Stimulated activated CD8-positive, alpha-beta memory T cell treated with anti-CD3 and anti-CD28 coated beads, Interleukin-4, amount 100 ng/mL, for 24 hours (primary cell): ENCODE data around the gene DNHD1.

Experiments used
- DNase-seq: peaks from one replicate; pipeline ENCODE4 v3.0.0-alpha.2; 2020; ENCODE audit warnings: low read depth

Gene DNHD1

DNA sequence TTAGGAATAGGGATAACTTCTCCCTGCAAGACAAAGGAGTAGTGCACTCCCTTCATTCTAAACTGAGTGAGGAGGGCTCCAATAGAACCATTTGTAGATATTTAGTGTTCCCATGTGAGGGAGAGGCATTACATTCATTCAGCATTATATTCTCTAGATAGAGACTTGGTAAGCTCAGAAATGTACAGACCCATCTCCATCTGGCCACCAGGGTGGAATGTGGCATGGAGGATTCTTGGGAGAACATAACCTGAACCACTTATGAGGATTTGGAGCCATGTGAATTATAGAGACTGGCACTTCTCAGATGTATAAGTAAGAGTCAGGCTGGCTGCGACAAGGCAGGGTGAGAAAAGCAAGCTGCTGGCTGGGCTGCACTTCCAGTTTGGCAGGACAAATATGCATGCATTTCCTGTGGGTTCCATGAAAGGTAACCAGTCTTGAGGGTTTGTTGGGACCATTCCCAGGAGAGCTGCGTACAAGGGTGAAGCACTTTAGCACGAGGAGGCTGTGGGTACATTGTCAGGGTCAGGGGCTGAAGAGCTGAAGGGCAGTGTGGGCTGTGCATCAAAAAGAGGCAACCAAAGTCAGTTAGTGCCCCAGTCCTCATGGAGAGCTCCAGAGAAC, 97.2 kb downstream of the DNHD1 start:
- no peak for DNase-seq

- DNase-seq = no peak
Observed at GRCh38 chr11:6596239-6596877, 99.3 kb downstream of the DNHD1 start.

- no peak for DNase-seq
Observed at GRCh38 chr11:6598555-6598954, 101.5 kb downstream of the DNHD1 start.

GRCh38 chr11:6599449-6599848, 102.4 kb downstream of the DNHD1 start:
- DNase-seq = no peak

GRCh38 chr11:6599881-6600390, 102.9 kb downstream of the DNHD1 start:
- no peak for DNase-seq

GRCh38 chr11:6601041-6601461, 104.0 kb downstream of the DNHD1 start:
- no peak for DNase-seq

DNA sequence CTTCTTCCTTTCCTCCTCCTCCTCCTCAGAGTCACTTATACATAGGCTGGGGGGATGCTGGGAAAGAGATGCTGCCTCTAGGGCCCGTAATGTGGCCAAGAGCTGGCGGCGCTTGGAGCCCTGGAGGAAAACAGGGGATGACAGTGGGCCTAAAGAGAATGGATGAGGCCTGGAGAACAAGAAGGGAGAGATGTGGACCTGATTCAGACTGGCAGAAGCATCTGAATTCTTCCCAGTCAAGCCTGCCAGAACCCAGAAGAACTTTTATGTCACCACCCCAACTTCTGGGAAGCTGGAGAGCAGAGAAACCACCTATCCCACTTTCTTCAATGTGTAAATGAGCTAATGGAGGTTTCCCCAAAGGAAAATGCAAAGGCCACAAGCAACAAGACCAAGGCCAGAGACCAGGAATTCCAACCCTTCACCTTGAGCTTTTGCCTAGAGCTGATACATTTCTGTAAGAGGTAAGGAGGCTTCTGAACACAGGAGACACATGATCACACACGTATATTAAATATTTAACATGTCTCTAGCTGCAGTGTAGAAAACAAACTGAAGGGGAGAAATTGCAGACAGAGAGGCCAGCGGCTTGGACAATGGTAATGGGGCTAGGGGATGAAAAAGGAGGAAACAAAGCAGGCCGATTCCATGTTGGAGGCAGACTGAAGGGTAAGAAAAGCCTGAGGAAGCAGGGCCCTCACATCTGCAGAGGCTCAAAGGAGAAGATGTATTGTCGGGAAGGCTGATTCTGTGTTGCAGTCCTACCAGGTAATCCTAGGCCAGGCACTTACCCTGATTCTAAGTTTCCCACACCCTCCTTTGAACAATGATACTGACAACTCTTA, 105.2 kb downstream of the DNHD1 start:
- DNase-seq = no peak

GRCh38 chr11:6603287-6604080, 106.4 kb downstream of the DNHD1 start, which contains the start of the genes ILK and RRP8:
Gene ILK (plus strand): TSS chr11:6603774. CDS start chr11:6604272, 498 bp downstream.
Gene RRP8 (minus strand): TSS chr11:6603616. CDS start chr11:6603502, 114 bp downstream.
- DNase-seq = peak; percentile 82

GRCh38 chr11:6604081-6604626, 107.1 kb downstream of the DNHD1 start:
- no peak for DNase-seq

DNA sequence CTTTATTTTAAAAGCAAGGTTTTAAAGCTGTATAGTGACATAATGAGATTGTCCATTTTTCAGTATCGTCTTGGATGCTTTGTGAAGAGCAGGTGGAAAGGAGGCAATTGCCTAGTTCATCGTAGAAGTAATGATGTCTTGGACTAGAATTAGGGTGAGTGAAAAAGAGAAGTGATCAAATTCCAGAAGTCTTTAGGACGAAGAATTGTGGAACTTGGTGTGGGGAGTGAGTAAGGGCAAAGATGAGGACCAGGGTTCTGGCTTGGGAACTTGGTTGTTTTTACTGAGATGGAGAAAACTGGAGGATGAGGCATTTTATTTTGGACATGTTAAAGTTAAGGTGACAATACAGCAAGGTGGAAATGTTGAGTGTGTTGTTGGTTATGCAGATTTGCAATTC, 107.7 kb downstream of the DNHD1 start:
- no peak for DNase-seq

DNA sequence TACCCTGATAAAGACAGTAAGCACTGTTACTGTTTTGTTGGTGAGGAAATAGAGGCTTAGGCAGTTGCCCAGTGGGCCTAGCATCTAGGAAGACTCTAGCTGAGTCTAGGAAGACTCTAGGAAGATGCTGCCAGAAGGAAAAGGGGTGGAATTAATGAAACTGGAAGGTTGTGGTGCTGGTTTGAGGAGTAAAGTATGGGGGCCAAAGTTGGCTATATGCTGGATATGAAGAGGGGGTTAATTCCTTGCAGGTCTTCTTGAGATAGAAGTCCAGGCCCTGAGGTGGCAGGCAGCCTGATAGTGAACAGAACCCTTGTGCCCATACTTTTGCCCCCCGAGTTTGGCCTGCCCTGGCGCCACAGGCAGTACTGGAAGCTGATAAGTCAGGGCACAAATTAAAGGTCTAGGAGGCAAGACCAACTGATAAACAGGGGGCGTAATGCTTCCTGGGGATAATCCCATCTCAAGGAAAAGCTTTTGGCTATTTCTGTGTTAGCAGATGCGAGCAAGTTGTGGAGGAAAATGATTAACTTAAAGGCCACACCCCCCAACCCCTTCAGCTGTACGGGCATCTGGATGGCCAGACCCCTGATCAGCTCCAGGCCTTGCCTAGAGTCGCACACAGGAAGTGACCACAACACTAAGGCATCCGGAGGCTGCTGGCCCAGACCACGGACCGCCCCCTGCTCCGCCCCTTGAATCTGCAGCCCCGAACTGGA, 109.5 kb downstream of the DNHD1 start:
- peak; percentile 50 for DNase-seq

GRCh38 chr11:6607190-6607795, 110.2 kb downstream of the DNHD1 start:
- no peak for DNase-seq

DNA sequence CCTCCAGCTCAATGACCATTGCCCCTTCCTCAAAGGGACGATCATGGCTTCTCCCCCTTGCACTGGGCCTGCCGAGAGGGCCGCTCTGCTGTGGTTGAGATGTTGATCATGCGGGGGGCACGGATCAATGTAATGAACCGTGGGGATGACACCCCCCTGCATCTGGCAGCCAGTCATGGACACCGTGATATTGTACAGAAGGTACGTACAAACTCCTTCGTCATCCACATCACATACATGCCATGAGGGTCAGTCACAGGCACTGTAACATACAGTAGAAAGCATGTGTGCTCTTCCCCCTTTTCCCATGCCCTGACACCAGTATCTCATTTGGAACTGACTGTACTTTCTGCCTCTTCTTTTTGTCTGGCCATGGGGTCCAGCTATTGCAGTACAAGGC, 110.9 kb downstream of the DNHD1 start:
- no peak for DNase-seq

DNA sequence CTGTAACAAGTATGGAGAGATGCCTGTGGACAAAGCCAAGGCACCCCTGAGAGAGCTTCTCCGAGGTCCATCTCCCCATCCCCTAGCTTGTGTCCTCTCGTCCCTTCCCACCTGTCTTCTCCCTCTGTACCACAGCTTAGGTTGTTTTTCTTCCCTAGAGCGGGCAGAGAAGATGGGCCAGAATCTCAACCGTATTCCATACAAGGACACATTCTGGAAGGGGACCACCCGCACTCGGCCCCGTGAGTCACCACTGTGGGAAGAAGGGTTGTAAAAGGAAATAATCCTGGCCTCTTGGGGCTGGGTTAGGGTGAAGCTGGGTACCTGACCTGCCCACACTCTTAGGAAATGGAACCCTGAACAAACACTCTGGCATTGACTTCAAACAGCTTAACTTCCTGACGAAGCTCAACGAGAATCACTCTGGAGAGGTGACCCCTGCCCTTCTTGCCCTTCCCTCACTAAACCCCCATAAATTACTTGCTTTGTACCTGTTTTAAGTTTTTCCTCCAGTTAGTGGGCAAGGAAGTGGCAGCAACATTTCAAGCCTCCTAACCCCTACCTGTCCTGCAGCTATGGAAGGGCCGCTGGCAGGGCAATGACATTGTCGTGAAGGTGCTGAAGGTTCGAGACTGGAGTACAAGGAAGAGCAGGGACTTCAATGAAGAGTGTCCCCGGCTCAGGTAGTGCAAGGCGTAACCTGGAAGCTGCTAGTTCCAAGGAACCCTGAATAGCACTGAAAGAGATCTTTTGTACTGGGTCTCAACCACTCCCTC, 111.8 kb downstream of the DNHD1 start:
- DNase-seq = no peak

GRCh38 chr11:6609502-6610015, 112.5 kb downstream of the DNHD1 start:
- no peak for DNase-seq

DNA sequence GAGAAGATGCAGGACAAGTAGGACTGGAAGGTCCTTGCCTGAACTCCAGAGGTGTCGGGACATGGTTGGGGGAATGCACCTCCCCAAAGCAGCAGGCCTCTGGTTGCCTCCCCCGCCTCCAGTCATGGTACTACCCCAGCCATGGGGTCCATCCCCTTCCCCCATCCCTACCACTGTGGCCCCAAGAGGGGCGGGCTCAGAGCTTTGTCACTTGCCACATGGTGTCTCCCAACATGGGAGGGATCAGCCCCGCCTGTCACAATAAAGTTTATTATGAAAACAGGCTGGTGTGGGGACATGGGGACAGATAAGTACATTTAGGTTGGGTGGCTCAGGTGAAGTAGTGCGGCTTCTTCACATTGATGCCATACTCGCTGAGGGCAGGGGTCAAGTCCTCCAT, 113.5 kb downstream of the DNHD1 start:
- no peak for DNase-seq

GRCh38 chr11:6611092-6611962, 114.2 kb downstream of the DNHD1 start:
- DNase-seq = no peak

- no peak for DNase-seq
Observed at GRCh38 chr11:6611963-6612212, 114.8 kb downstream of the DNHD1 start.
